Lower leg skin (tissue), 3 donors: ENCODE measurements around the gene ANXA8.

Source experiments
- CTCF ChIP-seq, 3 donors: fragments of 450-650 bp; IDR thresholded peaks; one replicate each; pipeline ENCODE4 v1.5.1; 2016; ENCODE audit warnings: antibody characterized with exemption in 3 of 3, mild to moderate bottlenecking in 3 of 3, moderate library complexity in 2 of 3
- POLR2A ChIP-seq, 2 donors: fragments of 450-650 bp; IDR thresholded peaks; one replicate each; pipeline ENCODE4 v1.6.1; 2016 to 2017; ENCODE audit warnings: antibody characterized with exemption in 2 of 2, mild to moderate bottlenecking in 1 of 2, moderate library complexity in 1 of 2

GRCh38 chr10:47453141-47454007 lies 30.5 kb downstream of the ANXA8 start:
- no peak for TF ChIP-seq CTCF (IDR thresholded peaks at IDR 0.05)
- TF ChIP-seq POLR2A (IDR thresholded peaks at IDR 0.05), result no peak
